Dermis blood vessel endothelial cell (primary cell): ENCODE results near the gene SEZ6. TPM values are rescaled to one million over a fixed set of nuclear protein-coding genes. Genes with fewer than 3 reads are reported as not detected.

ENCODE experiments used
- total RNA-seq: library from RNA; depleted of rRNA; stranded (reverse); fragments of >200 nt; gene quantifications from 2 replicates; pipeline ENCODE4 v1.2.3, GENCODE V29; 2014

Gene SEZ6
- total RNA-seq, 1 donor from 2014 or later = not detected

Other genes starting within 250 kb of the SEZ6 start
- 9.5 and 14.6 TPM in 2 replicates for gene FAM222B, start 163.2 kb downstream of the SEZ6 start, total RNA-seq
- gene ERAL1, start 151.0 kb downstream of the SEZ6 start, total RNA-seq = 37.8 and 49.1 TPM in 2 replicates
- gene FLOT2, start 108.3 kb downstream of the SEZ6 start, total RNA-seq = 130 and 195 TPM in 2 replicates
- 18.7 and 20.5 TPM in 2 replicates for gene DHRS13, start 103.0 kb downstream of the SEZ6 start, total RNA-seq
- gene PHF12, start 54.5 kb downstream of the SEZ6 start, total RNA-seq = 16.8 and 25.8 TPM in 2 replicates
- gene PIPOX, start 37.1 kb upstream of the SEZ6 start, total RNA-seq = 0.93 and 3.1 TPM in 2 replicates
- 42.4 and 47.4 TPM in 2 replicates for gene MYO18A, start 174.4 kb upstream of the SEZ6 start, total RNA-seq
- not detected in 2 replicates for gene CRYBA1, start 240.8 kb upstream of the SEZ6 start, total RNA-seq